Measurements from ENCODE around the gene CCBE1. TPM values are rescaled to one million over a fixed set of nuclear protein-coding genes. Genes with fewer than 3 reads are reported as not detected.

The CCBE1 gene
- polyA plus RNA-seq, 2 of the 4 experiments (the other 2 are of a cell fraction) = 3.0 to 9.9 TPM

DNA sequence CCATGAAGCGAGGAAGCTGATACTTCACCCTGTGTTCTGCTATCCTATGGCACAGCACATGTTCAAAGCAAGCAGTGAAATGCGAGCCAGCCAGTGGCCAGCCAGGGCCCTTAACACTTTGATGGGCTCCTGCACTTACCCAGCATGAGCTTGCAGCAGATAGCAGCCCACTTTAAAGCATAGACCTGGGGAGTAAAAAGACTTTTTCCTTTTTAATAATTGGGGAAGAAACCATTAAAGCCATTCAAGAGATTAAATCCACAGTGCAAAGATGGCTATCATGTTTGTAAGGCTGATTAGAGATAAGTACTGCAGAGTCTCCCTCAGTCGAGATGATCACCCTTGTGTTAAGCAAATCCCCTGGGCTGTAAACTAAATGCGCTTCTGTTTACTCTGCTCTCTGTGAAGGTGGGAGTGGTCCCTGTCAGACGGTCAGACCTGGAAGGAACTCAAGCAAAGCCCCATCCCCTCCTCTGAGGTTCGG, 15.7 kb downstream of the CCBE1 start:
- no peak overlapping the region for H3K27ac ChIP-seq
- TF ChIP-seq, protein P1, sequence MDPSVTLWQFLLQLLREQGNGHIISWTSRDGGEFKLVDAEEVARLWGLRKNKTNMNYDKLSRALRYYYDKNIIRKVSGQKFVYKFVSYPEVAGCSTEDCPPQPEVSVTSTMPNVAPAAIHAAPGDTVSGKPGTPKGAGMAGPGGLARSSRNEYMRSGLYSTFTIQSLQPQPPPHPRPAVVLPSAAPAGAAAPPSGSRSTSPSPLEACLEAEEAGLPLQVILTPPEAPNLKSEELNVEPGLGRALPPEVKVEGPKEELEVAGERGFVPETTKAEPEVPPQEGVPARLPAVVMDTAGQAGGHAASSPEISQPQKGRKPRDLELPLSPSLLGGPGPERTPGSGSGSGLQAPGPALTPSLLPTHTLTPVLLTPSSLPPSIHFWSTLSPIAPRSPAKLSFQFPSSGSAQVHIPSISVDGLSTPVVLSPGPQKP (IDR thresholded peaks at IDR 0.05; ENCODE audit: low read depth, low read length) = no peak
- TF ChIP-seq HOXB5 (CRISPR knock-in tag; IDR thresholded peaks at IDR 0.05) = no peak
- ChIA-PET CTCF (interaction anchor here (1.6 kb wide), 1 partner anchor 16 kb away, joined by 7 read pairs; the partner anchor contains the start of gene CCBE1), POLR2A (no interaction called here)
- H3K4me2 ChIP-seq = no peak overlapping the region
- FAIRE-seq (no peak), ATAC-seq (no peak), DNase-seq (ENCODE audit: low read depth in 1 of 2, low spot score in 1 of 2) (no peak)
- no peaks in the 10 kb centered on the region for H3K9me3 ChIP-seq
- no peak overlapping the region for H3K4me3 ChIP-seq
- H3K4me1 ChIP-seq = no peaks in the 10 kb centered on the region
- 60% methylated on average over 6 of the region's 6 CpGs for WGBS (ENCODE audit: missing lambda C conversion rate)

DNA sequence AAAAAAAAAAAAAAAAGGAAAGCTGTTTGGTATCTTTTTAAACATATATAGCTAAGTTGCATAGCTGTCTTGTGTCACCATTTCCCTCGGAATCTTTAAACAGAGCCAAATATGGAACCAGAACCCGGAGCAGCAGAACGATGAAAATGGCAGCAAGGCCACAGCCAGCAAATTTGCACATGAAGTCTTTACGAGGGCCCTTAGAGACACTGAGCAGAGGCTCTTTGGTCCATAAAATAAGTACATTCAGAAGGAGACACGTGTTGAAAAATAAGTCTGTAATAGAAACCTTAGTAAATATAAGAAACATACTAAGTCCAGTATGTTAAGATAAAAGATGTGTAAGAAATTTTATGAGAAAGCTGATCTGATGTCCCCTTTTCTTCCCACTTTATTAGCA, 16.2 kb downstream of the CCBE1 start:
- POLR2A ChIA-PET = no interaction called here
- ATAC-seq (no peak), FAIRE-seq (no peak), DNase-seq (ENCODE audit: low read depth in 1 of 2, low spot score in 1 of 2) (no peak)
- TF ChIP-seq EHF (CRISPR knock-in tag; IDR thresholded peaks at IDR 0.05) = no peak
- no peak for TF ChIP-seq PHF8 (IDR thresholded peaks at IDR 0.05; ENCODE audit: borderline replicate concordance, low read depth)
- TF ChIP-seq JUNB (IDR thresholded peaks at IDR 0.05) = no peak
- no peaks in the 10 kb centered on the region for H3K9me3 ChIP-seq
- no peak overlapping the region for H3K4me3 ChIP-seq
- 66% methylated on average over 5 of the region's 5 CpGs for WGBS (ENCODE audit: missing lambda C conversion rate)
- no peak overlapping the region for H3K27ac ChIP-seq
- H3K4me1 ChIP-seq = no peaks in the 10 kb centered on the region
- CTCF ChIA-PET = interaction anchor here (1.4 kb wide), 1 partner anchor 221 kb away, joined by 3 read pairs; no protein-coding TSS in a partner anchor
- H3K4me2 ChIP-seq = no peak overlapping the region

DNA sequence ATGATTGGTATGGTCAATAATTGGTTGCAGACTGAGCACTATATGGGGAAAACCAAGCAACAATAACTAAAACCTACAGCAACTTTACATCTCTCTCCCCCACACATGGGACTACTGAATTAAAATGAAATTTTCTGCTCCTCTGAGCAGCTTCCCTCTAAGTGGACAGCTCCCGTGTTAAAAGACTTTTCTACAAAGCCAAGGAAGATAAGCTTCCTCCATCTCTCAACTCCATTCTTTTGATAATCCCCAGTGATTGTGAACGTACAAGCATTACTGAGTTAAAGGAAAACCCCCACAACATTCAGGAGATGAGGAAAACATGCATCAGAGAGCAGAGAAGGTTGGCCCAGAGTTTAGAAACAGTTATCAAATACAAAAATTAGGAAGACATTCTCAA, 21.9 kb downstream of the CCBE1 start:
- POLR2A ChIA-PET = no interaction called here
- TF ChIP-seq HDAC2 (IDR thresholded peaks at IDR 0.05) = no peak
- TF ChIP-seq, protein P2, sequence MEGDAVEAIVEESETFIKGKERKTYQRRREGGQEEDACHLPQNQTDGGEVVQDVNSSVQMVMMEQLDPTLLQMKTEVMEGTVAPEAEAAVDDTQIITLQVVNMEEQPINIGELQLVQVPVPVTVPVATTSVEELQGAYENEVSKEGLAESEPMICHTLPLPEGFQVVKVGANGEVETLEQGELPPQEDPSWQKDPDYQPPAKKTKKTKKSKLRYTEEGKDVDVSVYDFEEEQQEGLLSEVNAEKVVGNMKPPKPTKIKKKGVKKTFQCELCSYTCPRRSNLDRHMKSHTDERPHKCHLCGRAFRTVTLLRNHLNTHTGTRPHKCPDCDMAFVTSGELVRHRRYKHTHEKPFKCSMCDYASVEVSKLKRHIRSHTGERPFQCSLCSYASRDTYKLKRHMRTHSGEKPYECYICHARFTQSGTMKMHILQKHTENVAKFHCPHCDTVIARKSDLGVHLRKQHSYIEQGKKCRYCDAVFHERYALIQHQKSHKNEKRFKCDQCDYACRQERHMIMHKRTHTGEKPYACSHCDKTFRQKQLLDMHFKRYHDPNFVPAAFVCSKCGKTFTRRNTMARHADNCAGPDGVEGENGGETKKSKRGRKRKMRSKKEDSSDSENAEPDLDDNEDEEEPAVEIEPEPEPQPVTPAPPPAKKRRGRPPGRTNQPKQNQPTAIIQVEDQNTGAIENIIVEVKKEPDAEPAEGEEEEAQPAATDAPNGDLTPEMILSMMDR (IDR thresholded peaks at IDR 0.05) = no peak
- 44% methylated on average over 2 of the region's 2 CpGs for WGBS (ENCODE audit: missing lambda C conversion rate)
- no peaks in the 10 kb centered on the region for H3K4me1 ChIP-seq
- DNase-seq (ENCODE audit: low read depth in 1 of 2, low spot score in 1 of 2) (no peak), FAIRE-seq (no peak), ATAC-seq (no peak)
- H3K4me3 ChIP-seq = no peak overlapping the region
- CTCF ChIA-PET = no interaction called here
- no peak overlapping the region for H3K27ac ChIP-seq
- H3K9me3 ChIP-seq = no peaks in the 10 kb centered on the region
- no peak overlapping the region for H3K4me2 ChIP-seq

DNA sequence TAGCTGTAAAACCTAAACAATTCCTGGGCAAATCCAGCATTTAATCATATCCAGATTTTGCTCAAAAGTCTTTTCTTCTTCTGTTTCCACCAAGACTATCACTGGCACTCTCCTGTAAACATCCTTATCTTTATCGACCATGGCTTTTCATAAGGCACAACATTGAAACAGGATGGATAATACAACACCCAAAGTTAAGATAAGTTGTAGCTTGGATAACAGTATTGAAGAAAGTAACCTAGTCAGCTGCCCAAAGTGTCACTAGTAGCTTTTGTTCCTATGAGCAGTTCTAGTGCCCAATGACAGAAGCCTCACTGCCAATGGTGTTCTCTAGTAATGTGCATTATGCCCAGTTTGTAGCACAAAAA, 22.3 kb downstream of the CCBE1 start:
- ATAC-seq (no peak), DNase-seq (ENCODE audit: low read depth in 1 of 2, low spot score in 1 of 2) (no peak), FAIRE-seq (no peak)
- H3K9me3 ChIP-seq = no peaks in the 10 kb centered on the region
- H3K4me3 ChIP-seq = no peak overlapping the region
- WGBS (ENCODE audit: missing lambda C conversion rate) = 33% methylated on average over 1 of the region's 1 CpG
- ChIA-PET CTCF (interaction anchor here (0.8 kb wide), 1 partner anchor 22 kb away, joined by 3 read pairs; the partner anchor contains the start of gene CCBE1), POLR2A (no interaction called here)
- H3K4me2 ChIP-seq = no peak overlapping the region
- no peaks in the 10 kb centered on the region for H3K4me1 ChIP-seq
- H3K27ac ChIP-seq = no peak overlapping the region
- TF ChIP-seq FOSB (CRISPR knock-in tag; IDR thresholded peaks at IDR 0.05) (no peak), MAZ (IDR thresholded peaks at IDR 0.05; ENCODE audit: borderline replicate concordance, low read depth, low read length) (no peak), EP300 (IDR thresholded peaks at IDR 0.05) (no peak), NPAS2 (CRISPR knock-in tag; IDR thresholded peaks at IDR 0.05; ENCODE audit: borderline replicate concordance) (no peak), ZNF302 (CRISPR knock-in tag; IDR thresholded peaks at IDR 0.05) (no peak), ZC3H11A (IDR thresholded peaks at IDR 0.05) (no peak), POLR2AphosphoS2 (conservative IDR thresholded peaks at IDR 0.05; ENCODE audit: low read length) (no peak), CEBPB (IDR thresholded peaks at IDR 0.05) (no peak), HDAC2 (IDR thresholded peaks at IDR 0.05) (no peak), RNF2 (IDR thresholded peaks at IDR 0.05; ENCODE audit: borderline replicate concordance, low read depth) (no peak), EHMT2 (IDR thresholded peaks at IDR 0.05; ENCODE audit: low read depth) (no peak)
- TF ChIP-seq, protein P3, sequence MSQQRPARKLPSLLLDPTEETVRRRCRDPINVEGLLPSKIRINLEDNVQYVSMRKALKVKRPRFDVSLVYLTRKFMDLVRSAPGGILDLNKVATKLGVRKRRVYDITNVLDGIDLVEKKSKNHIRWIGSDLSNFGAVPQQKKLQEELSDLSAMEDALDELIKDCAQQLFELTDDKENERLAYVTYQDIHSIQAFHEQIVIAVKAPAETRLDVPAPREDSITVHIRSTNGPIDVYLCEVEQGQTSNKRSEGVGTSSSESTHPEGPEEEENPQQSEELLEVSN (IDR thresholded peaks at IDR 0.05; ENCODE audit: borderline replicate concordance, low read depth) = no peak
- TF ChIP-seq, protein P4, sequence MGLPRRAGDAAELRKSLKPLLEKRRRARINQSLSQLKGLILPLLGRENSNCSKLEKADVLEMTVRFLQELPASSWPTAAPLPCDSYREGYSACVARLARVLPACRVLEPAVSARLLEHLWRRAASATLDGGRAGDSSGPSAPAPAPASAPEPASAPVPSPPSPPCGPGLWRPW (IDR thresholded peaks at IDR 0.05) = no peak
- TF ChIP-seq, protein P5, sequence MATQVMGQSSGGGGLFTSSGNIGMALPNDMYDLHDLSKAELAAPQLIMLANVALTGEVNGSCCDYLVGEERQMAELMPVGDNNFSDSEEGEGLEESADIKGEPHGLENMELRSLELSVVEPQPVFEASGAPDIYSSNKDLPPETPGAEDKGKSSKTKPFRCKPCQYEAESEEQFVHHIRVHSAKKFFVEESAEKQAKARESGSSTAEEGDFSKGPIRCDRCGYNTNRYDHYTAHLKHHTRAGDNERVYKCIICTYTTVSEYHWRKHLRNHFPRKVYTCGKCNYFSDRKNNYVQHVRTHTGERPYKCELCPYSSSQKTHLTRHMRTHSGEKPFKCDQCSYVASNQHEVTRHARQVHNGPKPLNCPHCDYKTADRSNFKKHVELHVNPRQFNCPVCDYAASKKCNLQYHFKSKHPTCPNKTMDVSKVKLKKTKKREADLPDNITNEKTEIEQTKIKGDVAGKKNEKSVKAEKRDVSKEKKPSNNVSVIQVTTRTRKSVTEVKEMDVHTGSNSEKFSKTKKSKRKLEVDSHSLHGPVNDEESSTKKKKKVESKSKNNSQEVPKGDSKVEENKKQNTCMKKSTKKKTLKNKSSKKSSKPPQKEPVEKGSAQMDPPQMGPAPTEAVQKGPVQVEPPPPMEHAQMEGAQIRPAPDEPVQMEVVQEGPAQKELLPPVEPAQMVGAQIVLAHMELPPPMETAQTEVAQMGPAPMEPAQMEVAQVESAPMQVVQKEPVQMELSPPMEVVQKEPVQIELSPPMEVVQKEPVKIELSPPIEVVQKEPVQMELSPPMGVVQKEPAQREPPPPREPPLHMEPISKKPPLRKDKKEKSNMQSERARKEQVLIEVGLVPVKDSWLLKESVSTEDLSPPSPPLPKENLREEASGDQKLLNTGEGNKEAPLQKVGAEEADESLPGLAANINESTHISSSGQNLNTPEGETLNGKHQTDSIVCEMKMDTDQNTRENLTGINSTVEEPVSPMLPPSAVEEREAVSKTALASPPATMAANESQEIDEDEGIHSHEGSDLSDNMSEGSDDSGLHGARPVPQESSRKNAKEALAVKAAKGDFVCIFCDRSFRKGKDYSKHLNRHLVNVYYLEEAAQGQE (IDR thresholded peaks at IDR 0.05) = no peak
- TF ChIP-seq, protein P2 (IDR thresholded peaks at IDR 0.05) = no peak
